GM18526 (cell line): ENCODE results near the gene FSIP1.

Experiments used
- POLR2A ChIP-seq: IDR thresholded peaks from 3 replicates; pipeline ENCODE4 v1.6.1; 2011; ENCODE audit not compliant: insufficient read length; ENCODE audit errors: extremely low read depth

FSIP1 gene

DNA sequence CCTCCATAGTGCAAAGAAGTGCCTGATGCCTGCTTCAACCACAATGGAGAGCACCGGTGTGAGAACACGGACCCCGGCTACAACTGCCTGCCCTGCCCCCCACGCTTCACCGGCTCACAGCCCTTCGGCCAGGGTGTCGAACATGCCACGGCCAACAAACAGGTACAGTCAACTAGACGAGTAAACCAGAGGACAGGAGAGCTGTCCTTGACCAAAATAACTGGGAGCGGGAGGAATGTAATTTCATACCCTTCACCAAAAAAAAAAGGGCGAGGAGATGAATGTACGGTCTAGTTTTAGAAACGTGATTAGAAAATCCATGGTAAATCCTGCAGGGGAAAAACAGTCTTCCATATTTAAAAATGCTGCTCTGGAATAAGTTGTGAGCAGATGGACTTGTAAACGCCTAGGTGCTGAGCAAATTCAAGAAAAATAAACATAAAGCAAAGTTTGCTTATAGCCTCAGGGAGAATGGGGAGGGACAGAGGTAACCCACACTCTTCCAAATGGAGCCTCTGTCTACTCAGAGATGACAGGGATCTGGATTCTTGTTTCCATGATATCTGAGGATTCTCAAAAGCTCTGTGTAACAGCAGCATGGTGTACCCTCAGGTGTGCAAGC lies 193.3 kb downstream of the FSIP1 start:
- TF ChIP-seq POLR2A, result no peak

- no peak for TF ChIP-seq POLR2A
These were observed 194.0 kb downstream of the FSIP1 start for GRCh38 chr15:39588531-39589192.

DNA sequence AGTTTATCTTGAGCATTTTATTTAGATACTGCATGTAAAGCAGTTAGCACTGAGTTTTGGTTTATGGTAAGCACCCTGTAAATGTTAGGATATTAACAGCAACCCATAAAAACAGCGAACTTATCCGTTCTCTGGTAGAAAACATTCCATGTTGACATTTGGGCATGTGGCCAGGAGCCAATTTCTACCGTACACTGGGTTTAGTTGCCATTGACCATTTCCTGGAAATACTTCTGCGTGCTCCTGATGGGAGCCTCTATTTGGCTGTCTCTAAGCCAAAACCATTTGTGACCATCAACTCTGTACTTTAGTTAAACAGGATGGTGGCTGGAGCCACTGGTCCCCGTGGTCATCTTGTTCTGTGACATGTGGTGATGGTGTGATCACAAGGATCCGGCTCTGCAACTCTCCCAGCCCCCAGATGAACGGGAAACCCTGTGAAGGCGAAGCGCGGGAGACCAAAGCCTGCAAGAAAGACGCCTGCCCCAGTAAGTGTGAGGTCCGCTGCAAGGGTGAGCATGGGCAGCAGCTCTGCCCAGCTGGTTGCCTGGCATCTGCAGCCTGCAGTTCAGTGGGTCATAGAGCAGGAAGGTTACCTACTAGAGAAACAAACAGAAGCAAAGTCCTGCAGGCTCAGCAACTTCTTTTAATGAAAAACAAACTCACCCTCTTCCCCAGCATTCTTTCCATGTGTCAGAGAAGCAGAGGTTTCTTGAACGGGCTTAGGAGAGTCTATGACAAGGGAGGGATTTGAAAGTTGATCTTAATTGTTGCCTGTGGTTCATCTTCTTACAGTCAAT lies 194.7 kb downstream of the FSIP1 start:
- no peak for TF ChIP-seq POLR2A

DNA sequence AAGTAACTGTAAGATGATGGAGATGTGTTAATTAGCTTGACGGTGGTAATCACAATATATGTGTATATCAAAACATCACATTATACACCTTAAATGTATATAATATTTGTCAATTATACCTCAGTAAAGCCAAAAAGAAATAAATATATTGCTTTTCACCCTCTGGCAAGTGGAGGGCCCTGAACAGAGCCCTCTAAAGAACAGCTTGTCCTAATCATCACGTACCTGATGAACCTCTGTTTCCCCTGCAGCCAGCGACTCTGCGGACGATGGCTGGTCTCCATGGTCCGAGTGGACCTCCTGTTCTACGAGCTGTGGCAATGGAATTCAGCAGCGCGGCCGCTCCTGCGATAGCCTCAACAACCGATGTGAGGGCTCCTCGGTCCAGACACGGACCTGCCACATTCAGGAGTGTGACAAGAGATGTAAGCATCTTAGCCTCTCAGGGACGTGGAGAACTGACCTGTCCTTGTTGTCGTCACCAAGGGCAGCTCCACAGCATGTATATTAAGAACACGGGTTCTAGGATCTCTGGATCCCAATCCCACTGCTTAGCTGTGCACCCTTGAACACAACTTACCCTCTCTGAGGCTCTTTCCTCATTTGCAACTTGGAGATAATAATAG lies 195.4 kb downstream of the FSIP1 start:
- no peak for TF ChIP-seq POLR2A

- no peak for TF ChIP-seq POLR2A
These were observed 196.1 kb downstream of the FSIP1 start for GRCh38 chr15:39586387-39587095.

GRCh38 chr15:39585871-39586301 lies 196.8 kb downstream of the FSIP1 start:
- no peak for TF ChIP-seq POLR2A

GRCh38 chr15:39585389-39585841 lies 197.2 kb downstream of the FSIP1 start:
- TF ChIP-seq POLR2A, result no peak

GRCh38 chr15:39584662-39585388 lies 197.8 kb downstream of the FSIP1 start:
- TF ChIP-seq POLR2A, result no peak

GRCh38 chr15:39584266-39584659 lies 198.4 kb downstream of the FSIP1 start:
- TF ChIP-seq POLR2A, result no peak

GRCh38 chr15:39583596-39584265 lies 198.9 kb downstream of the FSIP1 start:
- TF ChIP-seq POLR2A, result no peak

DNA sequence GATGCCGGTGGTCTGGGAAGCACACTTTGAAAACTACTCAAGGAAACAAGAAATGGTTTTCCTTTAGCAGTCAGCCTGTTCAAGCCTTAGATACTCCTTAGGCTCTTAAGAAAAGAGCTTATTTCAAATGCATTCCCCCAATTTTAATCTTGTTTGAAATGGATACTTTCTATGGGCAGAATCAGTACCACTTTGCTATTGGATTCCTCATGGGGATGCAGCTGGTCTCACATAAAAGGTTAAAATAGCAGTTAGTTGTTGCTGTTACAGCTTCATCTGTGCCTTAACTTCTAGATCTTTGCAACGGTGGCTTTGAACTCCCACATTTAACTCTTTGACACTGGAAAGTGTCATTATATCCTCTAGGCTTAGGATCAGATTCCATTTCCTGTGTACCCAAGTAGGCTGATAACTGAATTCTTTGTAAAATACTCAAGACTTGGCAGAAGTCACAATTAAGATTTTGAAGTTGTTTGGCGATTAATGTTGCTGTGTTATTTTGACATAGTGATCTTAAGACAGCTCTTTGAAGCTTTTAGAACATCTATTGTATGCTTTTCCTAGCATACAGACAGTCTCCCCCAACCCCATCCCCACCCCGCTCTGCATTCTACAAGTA lies 199.6 kb downstream of the FSIP1 start:
- TF ChIP-seq POLR2A, result no peak

GRCh38 chr15:39582286-39582976 lies 200.2 kb downstream of the FSIP1 start:
- no peak for TF ChIP-seq POLR2A

- TF ChIP-seq POLR2A, result no peak
These were observed 200.8 kb downstream of the FSIP1 start for GRCh38 chr15:39581793-39582285.

DNA sequence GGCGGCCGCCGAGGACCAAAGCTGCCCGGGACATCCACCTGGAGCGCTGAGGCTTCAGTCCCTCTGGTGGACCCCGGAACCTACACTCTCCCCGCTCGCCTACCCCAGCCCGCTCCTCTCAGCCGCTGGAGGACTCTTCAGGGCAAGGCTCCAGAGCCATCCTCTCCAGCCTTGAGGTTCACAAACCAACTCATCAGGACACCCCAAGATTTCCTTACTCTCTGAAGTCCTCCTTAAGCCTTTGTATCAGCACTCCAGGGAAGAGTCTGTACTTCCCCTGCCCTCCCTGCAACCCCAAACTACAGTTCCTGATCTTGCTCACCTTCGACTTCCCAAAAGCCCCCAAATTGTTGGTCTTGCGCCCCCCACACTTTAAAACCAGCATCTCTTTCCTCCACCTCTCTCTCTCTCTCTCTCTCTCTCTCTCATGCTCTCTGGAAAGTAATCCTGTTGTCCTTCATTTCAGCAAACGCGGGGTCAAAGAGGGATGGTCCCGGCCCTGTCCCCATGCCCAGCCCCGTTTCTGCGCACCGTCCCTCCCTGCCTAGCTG lies 201.3 kb downstream of the FSIP1 start:
- no peak for TF ChIP-seq POLR2A
